SK-N-SH treated with all-trans-retinoic acid at 6 μM for 48 hours (cell line): ENCODE measurements around the gene EML6.

Experiments used
- PPARA ChIP-seq: fragments of 250-450 bp; sonication (Bioruptor Pico); IDR thresholded peaks from 2 replicates; pipeline ENCODE4 v1.5.0; 2020; ENCODE audit warnings: mild to moderate bottlenecking, borderline replicate concordance
- RARB ChIP-seq: fragments of 250-450 bp; sonication (Bioruptor Pico); IDR thresholded peaks from 2 replicates; pipeline ENCODE4 v1.8.0; 2021; ENCODE audit warnings: mild to moderate bottlenecking, moderate library complexity
- TCF4 ChIP-seq: fragments of 250-450 bp; sonication (Bioruptor Pico); IDR thresholded peaks from 2 replicates; pipeline ENCODE4 v1.8.0; 2021; ENCODE audit warnings: mild to moderate bottlenecking, moderate library complexity, borderline replicate concordance
- ZFP30 ChIP-seq: fragments of 450-650 bp; formaldehyde crosslinking; IDR thresholded peaks from 2 replicates; pipeline ENCODE4 v1.5.0; 2022; ENCODE audit warnings: mild to moderate bottlenecking, moderate library complexity
- ZNF8 ChIP-seq: fragments of 450-650 bp; formaldehyde crosslinking; IDR thresholded peaks from 2 replicates; pipeline ENCODE4 v1.5.0; 2020; ENCODE audit warnings: mild to moderate bottlenecking, moderate library complexity
- TF ChIP-seq, protein P1 (sequence below): fragments of 250-450 bp; sonication (Bioruptor Pico); IDR thresholded peaks from 2 replicates; pipeline ENCODE4 v1.5.1; 2020; ENCODE audit warnings: low read depth, mild to moderate bottlenecking, moderate library complexity

DNA sequence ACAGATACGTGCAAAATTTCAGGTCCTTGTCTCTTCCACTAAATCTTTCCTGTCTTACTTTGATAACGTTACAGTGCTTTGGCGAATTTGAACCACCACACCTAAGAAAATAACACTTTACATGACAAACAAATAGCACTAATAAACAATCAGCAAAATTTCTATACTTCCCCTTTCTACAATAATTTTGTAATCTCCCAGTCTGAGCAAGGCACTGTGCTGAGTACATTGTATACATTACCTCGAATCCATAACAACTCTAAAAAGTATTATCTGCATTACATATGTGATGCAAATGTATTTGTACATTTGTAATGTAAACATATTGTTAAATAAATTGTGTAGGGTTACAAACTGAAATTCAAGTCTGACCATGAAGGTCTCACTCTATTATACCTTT, 276.9 kb downstream of the EML6 start:
- TF ChIP-seq RARB (no peak), PPARA (no peak), ZFP30 (CRISPR knock-in tag) (no peak), ZNF8 (CRISPR knock-in tag) (no peak), TCF4 (CRISPR knock-in tag) (no peak)
- TF ChIP-seq, protein P1, sequence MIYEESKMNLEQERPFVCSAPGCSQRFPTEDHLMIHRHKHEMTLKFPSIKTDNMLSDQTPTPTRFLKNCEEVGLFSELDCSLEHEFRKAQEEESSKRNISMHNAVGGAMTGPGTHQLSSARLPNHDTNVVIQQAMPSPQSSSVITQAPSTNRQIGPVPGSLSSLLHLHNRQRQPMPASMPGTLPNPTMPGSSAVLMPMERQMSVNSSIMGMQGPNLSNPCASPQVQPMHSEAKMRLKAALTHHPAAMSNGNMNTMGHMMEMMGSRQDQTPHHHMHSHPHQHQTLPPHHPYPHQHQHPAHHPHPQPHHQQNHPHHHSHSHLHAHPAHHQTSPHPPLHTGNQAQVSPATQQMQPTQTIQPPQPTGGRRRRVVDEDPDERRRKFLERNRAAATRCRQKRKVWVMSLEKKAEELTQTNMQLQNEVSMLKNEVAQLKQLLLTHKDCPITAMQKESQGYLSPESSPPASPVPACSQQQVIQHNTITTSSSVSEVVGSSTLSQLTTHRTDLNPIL (CRISPR knock-in tag) = no peak
